HepG2 (cell line): ENCODE measurements around the gene FAM222A. TPM values are rescaled to one million over a fixed set of nuclear protein-coding genes. Genes with fewer than 3 reads are reported as not detected.

Experiments used
- ASH2L ChIP-seq: fragments of 300-600, 200-600 bp; sonication (generic); IDR thresholded peaks from 2 replicates; pipeline ENCODE4 v1.7.0; 2017; ENCODE audit warnings: low read depth, mild to moderate bottlenecking, moderate library complexity, mixed read lengths, low read length; ENCODE audit not compliant: insufficient read length
- FOXC1 ChIP-seq: sonication (generic); formaldehyde crosslinking; IDR thresholded peaks from 2 replicates; pipeline ENCODE4 v1.8.0; 2022; ENCODE audit warnings: mild to moderate bottlenecking, missing genetic modification reagents, borderline replicate concordance
- HES4 ChIP-seq: sonication (generic); formaldehyde crosslinking; IDR thresholded peaks from 2 replicates; pipeline ENCODE4 v1.9.0; 2021; ENCODE audit warnings: mild to moderate bottlenecking, missing genetic modification reagents, borderline replicate concordance
- KLF13 ChIP-seq: sonication (generic); formaldehyde crosslinking; IDR thresholded peaks from 2 replicates; pipeline ENCODE4 v1.4.0; 2020; ENCODE audit warnings: mild to moderate bottlenecking, missing genetic modification reagents
- MXD4 ChIP-seq: IDR thresholded peaks from 2 replicates; pipeline ENCODE4 v1.6.1; 2016; ENCODE audit warnings: mild to moderate bottlenecking, missing biosample characterization, missing genetic modification reagents
- MYC ChIP-seq: sonication (generic); formaldehyde crosslinking; IDR thresholded peaks from 2 replicates; pipeline ENCODE4 v1.9.0; 2021; ENCODE audit warnings: missing genetic modification reagents, borderline replicate concordance
- RFX5 ChIP-seq: IDR thresholded peaks from 2 replicates; pipeline ENCODE4 v1.6.1; 2011; ENCODE audit warnings: low read depth, low read length, improper control_type of control experiment
- TEAD3 ChIP-seq: optimal IDR thresholded peaks from 2 replicates; pipeline ENCODE3; 2016; ENCODE audit warnings: borderline replicate concordance
- XBP1 ChIP-seq: sonication (generic); formaldehyde crosslinking; IDR thresholded peaks from 2 replicates; pipeline ENCODE4 v1.5.0; 2020; ENCODE audit warnings: missing genetic modification reagents
- ZBTB44 ChIP-seq: sonication (generic); formaldehyde crosslinking; IDR thresholded peaks from 2 replicates; pipeline ENCODE4 v1.4.0; 2020; ENCODE audit warnings: missing genetic modification reagents
- ZBTB49 ChIP-seq: sonication (generic); formaldehyde crosslinking; IDR thresholded peaks from 2 replicates; pipeline ENCODE4 v1.4.0; 2020; ENCODE audit warnings: missing genetic modification reagents, borderline replicate concordance
- ZFP91 ChIP-seq: sonication (generic); formaldehyde crosslinking; IDR thresholded peaks from 2 replicates; pipeline ENCODE4 v1.9.0; 2022; ENCODE audit warnings: missing genetic modification reagents, mild to moderate bottlenecking, borderline replicate concordance
- ZNF207 ChIP-seq: fragments of 450-650 bp; IDR thresholded peaks from 2 replicates; pipeline ENCODE4 v1.6.1; 2016; ENCODE audit warnings: antibody characterized with exemption, borderline replicate concordance
- ZNF326 ChIP-seq: sonication (generic); formaldehyde crosslinking; IDR thresholded peaks from 2 replicates; pipeline ENCODE4 v1.4.0; 2020; ENCODE audit warnings: missing genetic modification reagents, borderline replicate concordance
- ZNF34 ChIP-seq: sonication (generic); formaldehyde crosslinking; IDR thresholded peaks from 2 replicates; pipeline ENCODE4 v1.4.0; 2020; ENCODE audit warnings: mild to moderate bottlenecking, missing genetic modification reagents, borderline replicate concordance
- ZNF670 ChIP-seq: sonication (generic); formaldehyde crosslinking; IDR thresholded peaks from 2 replicates; pipeline ENCODE4 v1.8.0; 2022; ENCODE audit warnings: mild to moderate bottlenecking, missing genetic modification reagents, borderline replicate concordance
- ZNF672 ChIP-seq: sonication (generic); formaldehyde crosslinking; IDR thresholded peaks from 2 replicates; pipeline ENCODE4 v1.8.1; 2022; ENCODE audit warnings: missing genetic modification reagents
- ZNF761 ChIP-seq: sonication (generic); formaldehyde crosslinking; conservative IDR thresholded peaks from 2 replicates; pipeline ENCODE4 v1.4.0; 2020; ENCODE audit warnings: mild to moderate bottlenecking, missing genetic modification reagents
- ZNF790 ChIP-seq: sonication (generic); formaldehyde crosslinking; IDR thresholded peaks from 2 replicates; pipeline ENCODE4 v1.8.0; 2022; ENCODE audit warnings: missing genetic modification reagents, mild to moderate bottlenecking, borderline replicate concordance
- ZNF839 ChIP-seq: sonication (generic); formaldehyde crosslinking; IDR thresholded peaks from 2 replicates; pipeline ENCODE4 v1.4.0; 2020; ENCODE audit warnings: missing genetic modification reagents, mild to moderate bottlenecking, borderline replicate concordance
- ZZZ3 ChIP-seq: sonication (generic); formaldehyde crosslinking; IDR thresholded peaks from 2 replicates; pipeline ENCODE4 v1.4.0; 2020; ENCODE audit warnings: missing genetic modification reagents, mild to moderate bottlenecking, borderline replicate concordance
- polyA plus RNA-seq, 8 experiments: library from polyadenylated mRNA; depleted of rRNA in 3 of 8; stranded (reverse) in 7 of 8; unstranded in 1 of 8; fragments of >200 nt; fragmentation: Illumina TruSeq in 4 of 8; extraction: Trizol in 4 of 8; gene quantifications; 2 replicates each; pipeline versions ENCODE4 v1.2.1 to v1.2.3, GENCODE V29; 2011 to 2016; ENCODE audit warnings: low read depth in 4 of 8, missing spikeins in 1 of 8, mixed read lengths in 1 of 8; ENCODE audit not compliant: insufficient read depth in 1 of 8
- total RNA-seq, 5 experiments: library from RNA; depleted of rRNA; stranded (reverse); fragments of >200 nt; fragmentation: Illumina TruSeq; extraction: Trizol; gene quantifications; 2 replicates each; pipeline ENCODE4 v1.2.3, GENCODE V29; 2016; ENCODE audit warnings: low read depth in 1 of 5

FAM222A gene
- total and polyA plus RNA-seq, 2 of the 13 experiments (the other 11 are each of a cell fraction or from before 2014, with no cell fraction given), result 2.7 to 9.6 TPM

- TF ChIP-seq ZBTB44 (CRISPR knock-in tag), result no peak
- no peak for TF ChIP-seq ZNF670 (CRISPR knock-in tag)
- no peak for TF ChIP-seq MYC (CRISPR knock-in tag)
- TF ChIP-seq MXD4 (CRISPR knock-in tag), result no peak
- no peak for TF ChIP-seq KLF13 (CRISPR knock-in tag)
- TF ChIP-seq ZFP91 (CRISPR knock-in tag), result no peak
- TF ChIP-seq ZNF672 (CRISPR knock-in tag), result no peak
- no peak for TF ChIP-seq FOXC1
- TF ChIP-seq XBP1 (CRISPR knock-in tag), result no peak
- no peak for TF ChIP-seq ZNF761 (CRISPR knock-in tag)
- no peak for TF ChIP-seq ZBTB49 (CRISPR knock-in tag)
- no peak for TF ChIP-seq ZNF34
- TF ChIP-seq ZNF207, result no peak
- no peak for TF ChIP-seq ZNF790
- no peak for TF ChIP-seq HES4 (CRISPR knock-in tag)
- no peak for TF ChIP-seq ZNF839 (CRISPR knock-in tag)
- no peak for TF ChIP-seq ZNF326 (CRISPR knock-in tag)
- no peak for TF ChIP-seq RFX5
- TF ChIP-seq ZZZ3, result no peak
- TF ChIP-seq ASH2L, result no peak
- no peak for TF ChIP-seq TEAD3
Observed at GRCh38 chr12:109709401-109709991, 4.1 kb upstream of the FAM222A start (continued).
